Left lung (tissue), 10 donors: Measurements from ENCODE around the gene UNCX. TPM values are rescaled to one million over a fixed set of nuclear protein-coding genes. Genes with fewer than 3 reads are reported as not detected.
"Not testable (repeated sequence)": the region's sequence is repeated elsewhere in the genome, so short reads cannot be mapped to it uniquely, and the experiment has no call there.

Experiments
- ATAC-seq: fragments of 200-7000 bp; cut with Tn5 transposase; one replicate; pipeline ENCODE4 v1.9.1; 2020; ENCODE audit warnings: moderate library complexity
- DNase-seq, 4 donors: peaks; one replicate each; pipeline ENCODE4 v3.0.0-alpha.2; 2013 to 2020
- H3K27ac ChIP-seq, 2 donors: fragments of 200-600 bp; sonication (generic) in 1 of 2; one replicate each; pipeline versions ENCODE4 v1.5.0 to v1.8.0; 2020 to 2021
- H3K27me3 ChIP-seq, 2 donors: fragments of 200-600 bp; sonication (generic) in 1 of 2; one replicate each; pipeline versions ENCODE4 v1.5.0 to v1.8.0; 2020 to 2021
- H3K36me3 ChIP-seq, 2 donors: fragments of 200-600 bp; sonication (generic) in 1 of 2; one replicate each; pipeline versions ENCODE4 v1.5.0 to v1.8.0; 2020 to 2021
- H3K4me1 ChIP-seq, 2 donors: fragments of 200-600 bp; one replicate each; pipeline ENCODE4 v1.8.0; 2021
- H3K4me3 ChIP-seq, 2 donors: fragments of 200-600 bp; sonication (generic) in 1 of 2; one replicate each; pipeline versions ENCODE4 v1.5.0 to v1.8.0; 2020 to 2021; ENCODE audit warnings: mild to moderate bottlenecking in 1 of 2
- H3K9me3 ChIP-seq, 2 donors: fragments of 200-600 bp; sonication (generic) in 1 of 2; one replicate each; pipeline versions ENCODE4 v1.5.0 to v1.8.0; 2020 to 2021
- CTCF ChIP-seq, 2 donors: fragments of 200-600 bp; sonication (generic) in 1 of 2; IDR thresholded peaks; one replicate each; pipeline versions ENCODE4 v1.5.0 to v1.8.0; 2021; ENCODE audit warnings: antibody characterized with exemption in 2 of 2
- intact Hi-C, 2 donors: fragments of 100-400 bp; cut with DNase I; formaldehyde crosslinking; loops; one replicate each; pipeline versions ENCODE4 v1.11.2 to v1.14.2; 2022
- polyA plus RNA-seq, 6 donors: library from polyadenylated mRNA; unstranded; fragments of 120-200 nt; gene quantifications; one replicate each; pipeline ENCODE4 v1.2.1, GENCODE V29; 2013; ENCODE audit not compliant: insufficient read length in 6 of 6
- total RNA-seq, 2 donors: library from RNA; stranded (reverse); fragmentation: NEBNext Ultra II Directional; extraction: Animal tissue kit (Norgen Biotek cat#: 25700); gene quantifications; one replicate each; pipeline ENCODE4 v1.2.1, GENCODE V29; 2021
- donor health status: DM: no; HTN: yes; CAD: no.
- donor health status: DM: no; HTN: no; CAD: no.

Gene UNCX
- total and polyA plus RNA-seq, 8 donors: 0.10 TPM; not detected in 7

GRCh38 chr7:1271656-1272055, 39.0 kb downstream of the UNCX start:
- H3K4me3 ChIP-seq: no peak overlapping the region
- no peak for TF ChIP-seq CTCF (IDR thresholded peaks at IDR 0.05)
- H3K36me3 ChIP-seq: no peaks in the 10 kb centered on the region
- peak in 1 of 4 donors; percentile 35 for DNase-seq
- no peak for ATAC-seq
- H3K27me3 ChIP-seq: peaks cover 6 to 78% of the 10 kb centered on the region in 2 donors
- H3K9me3 ChIP-seq: no peaks in the 10 kb centered on the region
- H3K27ac ChIP-seq: no peak overlapping the region
- no peaks in the 10 kb centered on the region for H3K4me1 ChIP-seq
- intact Hi-C loops: no loop called here

- peaks cover 6 to 75% of the 10 kb centered on the region in 2 donors for H3K27me3 ChIP-seq
- H3K9me3 ChIP-seq, ATAC-seq, H3K4me3 ChIP-seq, H3K36me3 ChIP-seq, H3K27ac ChIP-seq, intact Hi-C loops, H3K4me1 ChIP-seq: not testable (repeated sequence)
- peak in 1 of 4 donors; percentile 2 for DNase-seq
Observed at GRCh38 chr7:1272136-1272535, 39.5 kb downstream of the UNCX start.

- peaks cover 6 to 68% of the 10 kb centered on the region in 2 donors for H3K27me3 ChIP-seq
- no peak overlapping the region for H3K4me3 ChIP-seq
- no peaks in the 10 kb centered on the region for H3K36me3 ChIP-seq
- intact Hi-C loops: no loop called here
- no peaks in the 10 kb centered on the region for H3K4me1 ChIP-seq
- no peak for TF ChIP-seq CTCF (IDR thresholded peaks at IDR 0.05)
- no peak overlapping the region for H3K27ac ChIP-seq
- no peaks in the 10 kb centered on the region for H3K9me3 ChIP-seq
- no peak for ATAC-seq
- peak in 1 of 4 donors; percentile 59 for DNase-seq
Observed at GRCh38 chr7:1274121-1274875, 41.6 kb downstream of the UNCX start.

GRCh38 chr7:1274876-1275375, 42.3 kb downstream of the UNCX start:
- Histone ChIP-seq H3K27ac (no peak overlapping the region), H3K9me3 (no peaks in the 10 kb centered on the region), H3K4me3 (no peak overlapping the region), H3K4me1 (no peaks in the 10 kb centered on the region), H3K36me3 (no peaks in the 10 kb centered on the region), H3K27me3 (peaks cover 6 to 61% of the 10 kb centered on the region in 2 donors)
- ATAC-seq: no peak
- DNase-seq: peak in 1 of 4 donors; percentile 67
- TF ChIP-seq CTCF (IDR thresholded peaks at IDR 0.05): no peak
- intact Hi-C loops: no loop called here

GRCh38 chr7:1275451-1276381, 43.0 kb downstream of the UNCX start:
- Histone ChIP-seq H3K27me3 (peaks cover 6 to 53% of the 10 kb centered on the region in 2 donors), H3K4me1 (no peaks in the 10 kb centered on the region), H3K4me3 (no peak overlapping the region), H3K36me3 (no peaks in the 10 kb centered on the region), H3K27ac (no peak overlapping the region), H3K9me3 (no peaks in the 10 kb centered on the region)
- ATAC-seq (no peak), DNase-seq (peak in 1 of 4 donors; percentile 66)
- intact Hi-C loops: no loop called here
- no peak for TF ChIP-seq CTCF (IDR thresholded peaks at IDR 0.05)
